Measurements from ENCODE around the gene TNFAIP2. TPM values are rescaled to one million over a fixed set of nuclear protein-coding genes. Genes with fewer than 3 reads are reported as not detected.
"Not testable (repeated sequence)": the region's sequence is repeated elsewhere in the genome, so short reads cannot be mapped to it uniquely, and the experiment has no call there.

Gene TNFAIP2
- total RNA-seq, 1 experiment from 2014 or later: 43.0 TPM

GRCh38 chr14:103146141-103146709 is 23.0 kb downstream of the TNFAIP2 start:
- DNase-seq (ENCODE audit: low read depth in 1 of 2, low spot score in 2 of 2): no peak
- Histone ChIP-seq H3K36me3 (no peaks in the 10 kb centered on the region), H3K4me1 (replicated peaks) (peaks cover 29% of the 10 kb centered on the region), H3K4me3 (no peak overlapping the region), H3K9me3 (replicated peaks) (no peaks in the 10 kb centered on the region), H3K27ac (no peak overlapping the region), H3K27me3 (replicated peaks) (no peaks in the 10 kb centered on the region)

DNA sequence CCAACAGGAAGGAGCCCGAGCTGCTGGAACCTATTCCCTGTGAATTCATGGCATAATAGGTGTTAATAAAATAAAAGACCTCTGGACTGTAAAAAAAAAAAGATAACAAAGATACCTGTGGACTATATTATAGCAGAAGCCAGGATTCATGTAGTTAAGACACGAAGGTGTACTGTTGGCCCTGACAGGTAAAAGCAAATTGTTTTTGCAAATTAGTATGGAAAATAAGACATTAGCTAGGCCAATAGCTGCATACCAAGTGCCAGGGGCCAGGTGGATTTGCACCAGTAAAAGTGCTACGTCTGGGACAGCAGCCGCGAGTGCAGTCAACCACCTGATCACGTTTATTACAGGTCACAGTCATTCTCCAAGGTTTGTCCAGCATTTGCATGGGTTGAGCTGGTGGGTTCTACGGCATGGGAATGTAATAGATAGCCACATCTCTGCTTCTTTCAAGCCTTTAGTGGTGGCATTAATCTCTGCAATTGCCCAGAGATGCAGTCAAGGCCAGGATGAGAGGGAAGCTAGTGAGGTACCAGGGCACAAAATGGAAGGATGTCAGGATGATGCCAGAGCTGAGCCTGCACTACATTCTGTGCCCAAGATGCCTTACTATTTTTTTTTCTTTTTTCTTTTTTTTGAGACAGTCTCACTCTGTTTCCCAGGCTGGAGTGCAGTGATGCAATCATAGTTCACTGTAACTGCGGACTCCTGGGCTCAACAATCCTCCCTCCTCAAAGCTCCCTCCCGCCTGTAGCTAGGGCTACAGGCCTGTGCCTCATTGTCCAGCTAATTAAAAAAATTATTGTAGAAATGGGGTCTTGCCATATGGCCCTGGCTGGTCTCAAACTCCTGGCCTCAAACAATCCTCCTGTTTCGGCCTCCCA is 26.3 kb downstream of the TNFAIP2 start:
- Histone ChIP-seq H3K36me3 (no peaks in the 10 kb centered on the region), H3K27me3 (replicated peaks) (no peaks in the 10 kb centered on the region)

GRCh38 chr14:103151270-103151945 is 28.1 kb downstream of the TNFAIP2 start:
- Histone ChIP-seq H3K4me3 (no peak overlapping the region), H3K36me3 (no peaks in the 10 kb centered on the region), H3K27me3 (replicated peaks) (no peaks in the 10 kb centered on the region), H3K27ac (no peak overlapping the region), H3K9me3 (replicated peaks) (no peaks in the 10 kb centered on the region), H3K4me1 (replicated peaks) (peaks cover 11% of the 10 kb centered on the region)
- no peak for DNase-seq (ENCODE audit: low read depth in 1 of 2, low spot score in 2 of 2)

More for the DNA sequence above, 26.3 kb downstream of the TNFAIP2 start:
- H3K27ac ChIP-seq: no peak overlapping the region
- H3K9me3 ChIP-seq (replicated peaks): no peaks in the 10 kb centered on the region
- H3K4me1 ChIP-seq (replicated peaks): peaks cover 13% of the 10 kb centered on the region
- DNase-seq (ENCODE audit: low read depth in 1 of 2, low spot score in 2 of 2): no peak
- H3K4me3 ChIP-seq: no peak overlapping the region

GRCh38 chr14:103155010-103155409 is 31.7 kb downstream of the TNFAIP2 start:
- DNase-seq (ENCODE audit: low read depth in 1 of 2, low spot score in 2 of 2): peak; percentile 23 to 60
- H3K4me3 ChIP-seq: no peak overlapping the region
- H3K27ac ChIP-seq: no peak overlapping the region
- H3K36me3 ChIP-seq: no peaks in the 10 kb centered on the region
- H3K27me3 ChIP-seq (replicated peaks): no peaks in the 10 kb centered on the region
- H3K9me3 ChIP-seq (replicated peaks): no peaks in the 10 kb centered on the region
- H3K4me1 ChIP-seq (replicated peaks): peaks cover 11% of the 10 kb centered on the region

DNA sequence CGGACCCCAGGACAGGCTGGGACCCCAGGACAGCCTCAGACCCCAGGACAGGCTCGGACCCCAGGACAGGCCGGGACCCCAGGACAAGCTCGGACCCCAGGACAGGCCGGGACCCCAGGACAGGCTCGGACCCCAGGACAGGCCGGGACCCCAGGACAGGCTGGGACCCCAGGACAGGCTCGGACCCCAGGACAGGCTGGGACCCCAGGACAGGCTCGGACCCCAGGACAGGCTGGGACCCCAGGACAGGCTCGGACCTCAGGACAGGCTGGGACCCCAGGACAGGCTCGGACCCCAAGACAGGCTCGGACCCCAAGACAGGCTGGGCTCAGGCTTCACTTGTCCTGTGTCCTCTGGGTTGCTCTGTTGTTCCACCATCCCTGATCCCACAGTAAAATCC is 32.2 kb downstream of the TNFAIP2 start:
- H3K9me3 ChIP-seq (replicated peaks); DNase-seq (ENCODE audit: low read depth in 1 of 2, low spot score in 2 of 2); H3K27me3 ChIP-seq (replicated peaks); H3K4me3 ChIP-seq; H3K36me3 ChIP-seq; H3K27ac ChIP-seq: not testable (repeated sequence)
- peaks cover 11% of the 10 kb centered on the region for H3K4me1 ChIP-seq (replicated peaks)

DNA sequence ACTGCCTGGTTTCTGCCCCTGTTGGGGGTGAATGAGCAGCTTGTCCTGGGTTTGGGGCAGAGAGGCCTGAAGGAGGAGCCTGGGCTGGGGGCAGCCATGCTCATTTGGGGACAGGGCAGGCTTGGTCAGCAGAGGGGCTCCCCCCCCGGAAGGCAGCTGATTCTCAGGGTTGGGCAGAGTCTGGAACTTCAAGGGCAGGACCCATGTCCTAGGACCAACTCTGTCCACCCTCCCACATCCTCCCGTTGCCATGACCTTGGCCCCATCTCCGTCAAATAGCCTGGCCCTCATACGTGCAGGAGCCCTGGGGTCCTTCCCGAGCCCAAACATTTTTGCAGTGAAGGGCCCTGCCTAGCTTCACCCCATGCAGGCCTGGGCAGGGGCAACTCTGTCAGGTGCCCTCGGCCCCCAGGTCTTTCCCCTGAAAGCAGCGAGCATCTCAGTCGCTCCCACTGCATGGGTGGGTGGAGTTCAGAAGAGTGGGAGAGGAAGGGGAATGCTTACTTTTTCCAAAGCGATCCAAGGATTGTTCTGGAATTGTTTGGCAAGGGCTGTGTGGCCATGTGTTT is 32.6 kb downstream of the TNFAIP2 start:
- H3K9me3 ChIP-seq (replicated peaks): no peaks in the 10 kb centered on the region
- DNase-seq (ENCODE audit: low read depth in 1 of 2, low spot score in 2 of 2): no peak
- H3K27me3 ChIP-seq (replicated peaks): no peaks in the 10 kb centered on the region

GRCh38 chr14:103156651-103157378 is 33.6 kb downstream of the TNFAIP2 start:
- Histone ChIP-seq H3K27ac (no peak overlapping the region), H3K9me3 (replicated peaks) (no peaks in the 10 kb centered on the region), H3K36me3 (no peaks in the 10 kb centered on the region), H3K4me1 (replicated peaks) (peaks cover 8% of the 10 kb centered on the region), H3K4me3 (no peak overlapping the region), H3K27me3 (replicated peaks) (no peaks in the 10 kb centered on the region)
- DNase-seq (ENCODE audit: low read depth in 1 of 2, low spot score in 2 of 2): no peak

More for the DNA sequence above, 32.6 kb downstream of the TNFAIP2 start:
- Histone ChIP-seq H3K4me1 (replicated peaks) (peaks cover 12% of the 10 kb centered on the region), H3K36me3 (no peaks in the 10 kb centered on the region), H3K4me3 (no peak overlapping the region), H3K27ac (no peak overlapping the region)

DNA sequence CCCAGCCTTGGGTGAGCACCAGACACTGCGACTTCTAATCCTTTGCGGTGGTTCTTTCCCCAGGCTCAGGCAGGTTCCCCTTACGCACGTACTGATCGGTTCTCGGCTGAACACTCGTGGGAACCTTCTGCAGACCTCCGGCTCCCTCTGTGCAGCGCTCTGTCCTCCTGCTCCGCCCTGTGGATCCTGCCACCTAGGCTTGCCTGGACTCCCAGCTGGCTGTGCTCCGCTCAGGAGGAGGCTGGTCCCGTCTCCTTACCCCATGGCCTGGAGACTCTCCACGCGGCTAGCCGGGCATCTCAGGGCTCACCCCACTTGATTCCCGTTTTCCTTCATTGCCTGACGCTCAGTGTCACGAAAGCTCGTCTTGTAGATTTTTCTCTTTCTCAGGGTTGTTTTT is 34.7 kb downstream of the TNFAIP2 start:
- no peak overlapping the region for H3K4me3 ChIP-seq
- H3K4me1 ChIP-seq (replicated peaks): peaks cover 6% of the 10 kb centered on the region; the same call in 1 of the 2 replicates
- no peaks in the 10 kb centered on the region for H3K27me3 ChIP-seq (replicated peaks)
- DNase-seq (ENCODE audit: low read depth in 1 of 2, low spot score in 2 of 2): no peak
- no peaks in the 10 kb centered on the region for H3K36me3 ChIP-seq
- no peak overlapping the region for H3K27ac ChIP-seq
- H3K9me3 ChIP-seq (replicated peaks): no peaks in the 10 kb centered on the region

DNA sequence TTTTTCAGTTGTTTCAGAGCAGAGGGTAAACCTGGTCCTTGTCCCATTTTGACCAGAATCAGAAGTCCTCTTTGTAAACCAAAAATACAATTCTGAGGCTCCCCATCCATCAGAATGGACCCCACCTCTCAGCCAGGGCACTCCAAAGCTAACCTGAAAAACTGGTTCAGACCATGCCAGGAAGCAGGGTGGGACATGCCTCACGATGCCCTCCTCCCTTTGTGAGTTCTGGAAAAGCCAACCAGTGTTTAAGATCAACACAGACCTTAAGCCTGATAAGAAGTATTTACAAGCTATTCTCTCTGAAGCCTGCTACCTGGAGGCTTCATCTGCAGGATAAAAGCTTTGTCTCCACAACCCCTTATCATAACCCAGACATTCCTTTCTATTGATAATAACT is 35.4 kb downstream of the TNFAIP2 start:
- no peak overlapping the region for H3K4me3 ChIP-seq
- H3K4me1 ChIP-seq (replicated peaks): peaks cover 6% of the 10 kb centered on the region; the same call in 1 of the 2 replicates
- no peaks in the 10 kb centered on the region for H3K9me3 ChIP-seq (replicated peaks)
- no peaks in the 10 kb centered on the region for H3K27me3 ChIP-seq (replicated peaks)
- H3K27ac ChIP-seq: no peak overlapping the region
- DNase-seq (ENCODE audit: low read depth in 1 of 2, low spot score in 2 of 2): no peak
- H3K36me3 ChIP-seq: no peaks in the 10 kb centered on the region

- Histone ChIP-seq H3K27ac (no peak overlapping the region), H3K27me3 (replicated peaks) (no peaks in the 10 kb centered on the region), H3K4me3 (no peak overlapping the region)
Measured at GRCh38 chr14:103160321-103161053, 37.2 kb downstream of the TNFAIP2 start.

DNA sequence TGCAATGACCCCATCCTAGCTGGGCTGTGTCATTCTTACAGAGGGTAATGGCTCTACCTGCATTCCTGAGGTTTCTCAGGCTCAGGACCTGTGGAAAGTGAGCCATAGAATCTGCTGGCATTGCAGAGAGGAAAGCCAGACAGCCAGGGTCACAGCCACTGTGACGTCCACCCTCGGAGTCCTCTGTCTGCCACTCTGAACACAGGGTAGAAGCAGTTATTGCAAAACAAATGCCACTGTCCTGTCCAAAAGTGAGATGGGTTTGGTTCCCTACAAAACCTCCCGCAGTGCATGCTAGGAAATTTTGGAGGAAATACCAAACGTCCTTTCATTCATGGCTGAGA is 37.8 kb downstream of the TNFAIP2 start:
- Histone ChIP-seq H3K4me3 (no peak overlapping the region), H3K36me3 (no peaks in the 10 kb centered on the region), H3K9me3 (replicated peaks) (no peaks in the 10 kb centered on the region), H3K27me3 (replicated peaks) (no peaks in the 10 kb centered on the region), H3K27ac (no peak overlapping the region), H3K4me1 (replicated peaks) (peaks cover 6% of the 10 kb centered on the region; the same call in 1 of the 2 replicates)
- no peak for DNase-seq (ENCODE audit: low read depth in 1 of 2, low spot score in 2 of 2)

More at GRCh38 chr14:103160321-103161053, 37.2 kb downstream of the TNFAIP2 start:
- Histone ChIP-seq H3K9me3 (replicated peaks) (no peaks in the 10 kb centered on the region), H3K36me3 (no peaks in the 10 kb centered on the region), H3K4me1 (replicated peaks) (peaks cover 6% of the 10 kb centered on the region; the same call in 1 of the 2 replicates)
- no peak for DNase-seq (ENCODE audit: low read depth in 1 of 2, low spot score in 2 of 2)

- H3K4me3 ChIP-seq: no peak overlapping the region
- no peaks in the 10 kb centered on the region for H3K27me3 ChIP-seq (replicated peaks)
- no peaks in the 10 kb centered on the region for H3K36me3 ChIP-seq
- no peak overlapping the region for H3K27ac ChIP-seq
- H3K4me1 ChIP-seq (replicated peaks): peaks cover 6% of the 10 kb centered on the region; the same call in 1 of the 2 replicates
- H3K9me3 ChIP-seq (replicated peaks): no peaks in the 10 kb centered on the region
- DNase-seq (ENCODE audit: low read depth in 1 of 2, low spot score in 2 of 2): no peak
Measured at GRCh38 chr14:103163199-103163598, 39.9 kb downstream of the TNFAIP2 start.

GRCh38 chr14:103164006-103164405 is 40.7 kb downstream of the TNFAIP2 start:
- Histone ChIP-seq H3K36me3 (no peaks in the 10 kb centered on the region), H3K9me3 (replicated peaks) (no peaks in the 10 kb centered on the region), H3K27ac (no peak overlapping the region), H3K27me3 (replicated peaks) (no peaks in the 10 kb centered on the region), H3K4me1 (replicated peaks) (peaks cover 6% of the 10 kb centered on the region; the same call in 1 of the 2 replicates), H3K4me3 (no peak overlapping the region)
- DNase-seq (ENCODE audit: low read depth in 1 of 2, low spot score in 2 of 2): no peak
